IPS-18c (cell line): ENCODE measurements around the gene ENDOV.

Experiments
- H3K4me3 ChIP-seq: 2 replicates; pipeline ENCODE4 v1.7.0; 2013; ENCODE audit warnings: low read depth, mild to moderate bottlenecking, low read length, moderate library complexity; ENCODE audit not compliant: insufficient read depth
- H3K9me3 ChIP-seq: one replicate; pipeline ENCODE4 v1.6.1; 2013; ENCODE audit warnings: mild to moderate bottlenecking, low read length, moderate library complexity; ENCODE audit not compliant: control insufficient read depth, insufficient read depth

The ENDOV gene

GRCh38 chr17:80451104-80451775, 36.3 kb downstream of the ENDOV start:
- Histone ChIP-seq H3K9me3 (no peaks in the 10 kb centered on the region), H3K4me3 (no peak overlapping the region)

- Histone ChIP-seq H3K9me3 (no peaks in the 10 kb centered on the region), H3K4me3 (no peak overlapping the region)
Measured at GRCh38 chr17:80452173-80452915, 37.4 kb downstream of the ENDOV start.

- Histone ChIP-seq H3K4me3 (peak overlapping the region; percentile 89; the same call in 1 of the 2 replicates), H3K9me3 (no peaks in the 10 kb centered on the region)
Measured at GRCh38 chr17:80453126-80453997, 38.4 kb downstream of the ENDOV start.

- Histone ChIP-seq H3K9me3 (no peaks in the 10 kb centered on the region), H3K4me3 (peak overlapping the region; percentile 89)
Measured at GRCh38 chr17:80453998-80454556, 39.1 kb downstream of the ENDOV start.

GRCh38 chr17:80454557-80455335, 39.8 kb downstream of the ENDOV start:
- Histone ChIP-seq H3K9me3 (no peaks in the 10 kb centered on the region), H3K4me3 (peak overlapping the region; percentile 89)

GRCh38 chr17:80455336-80455710, 40.4 kb downstream of the ENDOV start:
- Histone ChIP-seq H3K4me3 (peak overlapping the region; percentile 89), H3K9me3 (no peaks in the 10 kb centered on the region)

- Histone ChIP-seq H3K9me3 (no peaks in the 10 kb centered on the region), H3K4me3 (peak overlapping the region; percentile 89; the same call in 1 of the 2 replicates)
Measured at GRCh38 chr17:80455784-80456183, 40.8 kb downstream of the ENDOV start.

- no peak overlapping the region for H3K4me3 ChIP-seq
- H3K9me3 ChIP-seq = no peaks in the 10 kb centered on the region
Measured at GRCh38 chr17:80456465-80457235, 41.7 kb downstream of the ENDOV start.

- H3K9me3 ChIP-seq = no peaks in the 10 kb centered on the region
- H3K4me3 ChIP-seq = no peak overlapping the region
Measured at GRCh38 chr17:80457236-80457856, 42.4 kb downstream of the ENDOV start.

- no peaks in the 10 kb centered on the region for H3K9me3 ChIP-seq
Measured at GRCh38 chr17:80458016-80458415, 43.0 kb downstream of the ENDOV start.

GRCh38 chr17:80459234-80459633, 44.3 kb downstream of the ENDOV start:
- no peak overlapping the region for H3K4me3 ChIP-seq
- H3K9me3 ChIP-seq = no peaks in the 10 kb centered on the region

More at GRCh38 chr17:80458016-80458415, 43.0 kb downstream of the ENDOV start:
- H3K4me3 ChIP-seq = no peak overlapping the region

- no peaks in the 10 kb centered on the region for H3K9me3 ChIP-seq
Measured at GRCh38 chr17:80460429-80460834, 45.5 kb downstream of the ENDOV start.

GRCh38 chr17:80461528-80462160, 46.7 kb downstream of the ENDOV start:
- no peak overlapping the region for H3K4me3 ChIP-seq
- H3K9me3 ChIP-seq = no peaks in the 10 kb centered on the region

More at GRCh38 chr17:80460429-80460834, 45.5 kb downstream of the ENDOV start:
- H3K4me3 ChIP-seq = no peak overlapping the region

GRCh38 chr17:80463784-80464400, 48.9 kb downstream of the ENDOV start:
- no peaks in the 10 kb centered on the region for H3K9me3 ChIP-seq
- no peak overlapping the region for H3K4me3 ChIP-seq

GRCh38 chr17:80464486-80464885, 49.5 kb downstream of the ENDOV start:
- Histone ChIP-seq H3K9me3 (no peaks in the 10 kb centered on the region), H3K4me3 (no peak overlapping the region)
